KBM-7 (cell line): ENCODE results near the gene FXN.
A peak's percentile ranks its signal among the peaks of the same experiment; 100 is the strongest.

Source experiments
- DNase-seq: peaks from one replicate; pipeline ENCODE4 v3.0.0-alpha.2; 2015
- in situ Hi-C: fragments of 300-500 bp; cut with MboI; formaldehyde crosslinking; loops from 2 replicates; pipeline ENCODE4 v1.14.3; 2020; ENCODE audit warnings: low sequenced_read_pairs, low pct_unique_long_range_greater_than_20kb, mixed read lengths

The FXN gene

GRCh38 chr9:69121155-69122081, 85.9 kb downstream of the FXN start:
- peak; percentile 72 for DNase-seq
- in situ Hi-C loops: no loop called here

GRCh38 chr9:69122082-69122548, 86.6 kb downstream of the FXN start:
- in situ Hi-C loops: no loop called here
- peak; percentile 72 for DNase-seq

DNA sequence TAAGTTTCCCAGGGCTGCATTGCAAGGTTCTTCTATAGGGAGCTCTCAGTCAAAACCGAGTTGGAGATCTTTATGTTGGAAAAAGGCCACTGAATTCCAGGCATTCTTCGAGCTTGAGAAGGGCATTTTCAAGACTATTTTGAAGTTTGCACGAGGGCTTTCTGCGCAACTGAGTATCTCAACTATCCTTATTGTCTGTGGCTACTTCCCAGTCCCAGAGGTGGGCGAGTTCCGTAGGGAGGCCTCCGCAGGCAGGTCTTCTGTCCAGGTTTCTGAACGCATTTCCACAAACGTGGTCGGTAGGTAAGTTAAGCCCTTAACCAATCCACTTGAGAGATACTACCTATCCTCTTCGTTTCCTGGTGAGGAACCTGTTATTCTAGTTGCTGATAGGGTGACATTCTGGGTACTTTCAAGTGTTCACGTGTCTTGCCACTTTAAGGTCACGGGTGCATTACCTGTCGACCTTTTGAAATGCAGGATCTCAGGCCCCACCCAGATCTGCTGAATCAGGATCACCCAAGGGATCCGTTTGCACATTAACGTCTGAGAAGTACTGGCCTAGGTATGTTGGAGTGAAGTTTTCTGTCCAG, 87.1 kb downstream of the FXN start:
- peak; percentile 39 for DNase-seq
- in situ Hi-C loops: no loop called here

DNA sequence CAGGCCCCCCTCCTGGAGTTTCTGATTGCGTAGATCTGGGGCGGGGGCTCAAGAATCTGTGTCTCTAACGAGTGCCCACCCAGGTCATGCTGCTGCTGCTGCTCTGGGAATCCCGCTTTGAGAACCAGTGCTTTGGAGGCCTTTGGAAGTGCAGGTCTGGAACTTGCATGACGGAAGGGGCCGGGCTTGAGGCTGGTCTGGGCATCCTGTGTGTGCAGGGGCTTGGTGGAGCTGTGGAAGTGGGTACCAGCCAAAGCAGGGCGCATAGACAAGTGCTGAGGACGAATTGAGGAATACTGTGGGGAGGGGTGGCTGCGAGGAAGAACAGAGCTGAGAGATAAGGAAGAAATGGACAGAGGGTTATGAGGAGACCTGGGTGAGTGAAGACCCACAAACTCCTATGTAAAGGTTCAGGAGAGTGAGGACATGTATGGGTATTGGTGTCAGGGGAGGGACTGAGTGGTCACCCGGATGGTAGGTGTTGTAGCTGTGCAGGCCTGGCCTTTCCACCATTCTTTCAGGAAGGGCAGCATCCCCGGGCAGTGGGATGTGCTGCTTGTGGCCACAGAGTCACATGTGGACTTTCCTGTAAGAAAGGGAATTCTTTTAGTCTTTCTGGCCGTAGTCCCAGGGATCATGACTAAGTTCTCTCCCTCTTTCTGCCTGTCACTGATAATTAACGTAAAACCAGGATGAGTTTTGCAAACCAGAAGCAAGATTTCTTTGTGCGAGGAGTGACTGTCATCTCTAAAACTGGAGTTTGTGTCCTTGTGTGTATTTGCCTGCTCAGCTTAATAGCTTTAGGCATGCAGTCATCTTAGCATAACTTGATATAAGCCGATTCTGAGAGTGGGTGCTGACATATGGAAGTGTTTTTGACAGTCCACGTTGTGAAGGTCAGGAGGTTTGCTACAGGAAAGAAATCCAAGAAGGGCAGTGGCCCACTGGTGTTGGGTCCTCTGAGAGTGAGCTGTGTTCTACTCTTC, 95.2 kb downstream of the FXN start:
- DNase-seq: no peak
- in situ Hi-C loops: no loop called here

DNA sequence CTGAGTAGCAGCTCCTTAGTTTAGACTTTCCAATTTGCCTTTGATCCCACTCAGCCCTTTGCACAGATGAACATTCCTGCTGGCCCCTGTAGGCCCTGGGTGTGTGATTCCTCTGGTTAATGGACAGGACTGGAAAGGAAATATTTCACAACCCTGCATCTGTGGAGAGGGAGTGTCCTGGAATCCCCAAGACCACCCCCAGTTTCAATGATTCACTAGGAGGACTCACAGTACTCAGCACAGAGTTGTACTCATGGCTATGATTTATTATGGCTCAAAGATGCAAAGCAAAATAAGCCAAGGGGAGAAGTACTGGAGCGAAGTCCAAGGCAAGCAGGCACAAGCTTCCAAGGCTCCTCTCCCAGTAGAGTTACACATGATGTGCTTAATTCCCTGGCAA, 96.1 kb downstream of the FXN start:
- in situ Hi-C loops: no loop called here
- no peak for DNase-seq

- in situ Hi-C loops: no loop called here
- no peak for DNase-seq
Measured at GRCh38 chr9:69132361-69132760, 96.8 kb downstream of the FXN start.

- in situ Hi-C loops: no loop called here
- no peak for DNase-seq
Measured at GRCh38 chr9:69134412-69134811, 98.9 kb downstream of the FXN start.

DNA sequence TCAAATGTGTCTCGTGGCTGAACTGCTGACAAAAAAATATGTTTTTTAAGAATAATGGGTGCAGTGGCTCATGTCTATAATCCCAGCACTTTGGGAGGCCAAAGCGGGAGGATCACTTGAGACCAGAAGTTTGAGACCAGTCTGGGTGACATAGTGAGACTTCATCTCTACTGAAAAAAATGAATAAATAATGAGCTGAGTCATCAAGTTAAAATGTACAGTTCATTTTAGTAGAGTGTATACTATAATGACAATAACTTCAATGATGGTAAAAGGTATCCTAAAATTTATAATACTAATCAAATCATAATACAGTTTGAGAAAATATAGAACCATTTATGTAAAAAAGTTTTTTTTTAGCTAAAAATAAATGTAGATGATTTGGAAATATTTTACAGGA, 100.6 kb downstream of the FXN start:
- in situ Hi-C loops: no loop called here
- DNase-seq: no peak

DNA sequence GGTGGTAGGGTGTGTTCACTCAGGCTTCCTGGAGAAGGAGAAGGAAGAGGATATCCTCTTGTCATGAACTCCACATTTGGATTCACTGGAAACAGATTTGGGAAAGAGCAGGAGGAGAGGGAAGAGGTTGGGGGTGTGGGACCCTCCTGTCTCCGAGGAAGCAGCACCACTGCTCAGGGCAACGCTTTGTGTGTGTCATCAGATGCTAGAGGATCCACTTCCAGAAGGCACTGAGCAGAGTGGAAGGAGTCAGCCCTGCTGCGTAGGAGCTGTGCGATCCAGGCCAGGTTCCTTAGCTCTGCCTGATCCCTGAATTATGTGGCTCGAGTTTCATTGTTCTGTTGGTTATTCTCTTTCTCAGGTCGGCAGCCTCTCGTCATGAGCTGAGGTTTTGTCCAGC, 101.2 kb downstream of the FXN start:
- in situ Hi-C loops: no loop called here
- DNase-seq: no peak

DNA sequence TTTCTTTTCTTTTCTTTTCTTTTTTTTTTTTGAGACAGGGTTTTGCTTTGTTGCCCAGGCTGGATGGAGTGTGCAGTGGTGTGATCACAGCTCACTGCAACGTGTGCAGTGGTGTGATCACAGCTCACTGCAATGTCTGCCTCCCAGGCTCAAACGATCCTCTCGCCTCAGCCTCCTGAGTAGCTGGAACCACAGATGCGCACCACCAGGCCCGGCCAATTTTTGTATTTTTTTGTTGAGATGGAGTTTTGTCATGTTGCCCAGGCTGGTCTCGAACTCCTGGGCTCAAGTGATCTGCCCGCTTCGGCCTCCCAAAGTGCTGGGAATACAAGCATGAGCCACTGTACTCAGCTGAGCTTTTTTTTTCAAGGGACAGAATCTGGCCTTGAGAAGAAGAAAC, 101.8 kb downstream of the FXN start:
- in situ Hi-C loops: no loop called here
- DNase-seq: no peak

- DNase-seq: no peak
- in situ Hi-C loops: no loop called here
Measured at GRCh38 chr9:69139596-69139995, 104.0 kb downstream of the FXN start.

GRCh38 chr9:69140123-69140735, 104.7 kb downstream of the FXN start:
- in situ Hi-C loops: no loop called here

DNA sequence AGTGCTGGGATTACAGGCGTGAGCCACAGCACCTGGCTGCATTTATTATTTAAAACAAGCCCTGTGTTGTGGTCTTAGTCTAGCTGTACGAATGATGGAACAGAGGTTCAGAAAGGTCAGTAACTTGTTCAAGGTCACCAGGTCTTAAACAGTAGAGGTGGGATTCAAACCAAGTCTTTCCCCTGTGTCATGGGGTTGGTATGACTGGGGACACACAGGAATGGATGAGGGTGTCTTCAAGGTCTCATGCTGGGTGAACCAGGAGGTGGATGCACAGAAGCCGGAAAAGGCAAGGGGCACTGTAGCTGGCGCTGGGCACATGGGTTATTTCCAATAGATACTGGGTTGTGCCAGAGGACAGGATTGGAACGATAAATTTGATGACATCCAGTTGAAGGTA, 106.3 kb downstream of the FXN start:
- DNase-seq: no peak
- in situ Hi-C loops: no loop called here

More at GRCh38 chr9:69140123-69140735, 104.7 kb downstream of the FXN start:
- DNase-seq: no peak

- DNase-seq: no peak
- in situ Hi-C loops: no loop called here
Measured at GRCh38 chr9:69143291-69143690, 107.7 kb downstream of the FXN start.

GRCh38 chr9:69145144-69145715, 109.7 kb downstream of the FXN start:
- in situ Hi-C loops: no loop called here
- DNase-seq: no peak

DNA sequence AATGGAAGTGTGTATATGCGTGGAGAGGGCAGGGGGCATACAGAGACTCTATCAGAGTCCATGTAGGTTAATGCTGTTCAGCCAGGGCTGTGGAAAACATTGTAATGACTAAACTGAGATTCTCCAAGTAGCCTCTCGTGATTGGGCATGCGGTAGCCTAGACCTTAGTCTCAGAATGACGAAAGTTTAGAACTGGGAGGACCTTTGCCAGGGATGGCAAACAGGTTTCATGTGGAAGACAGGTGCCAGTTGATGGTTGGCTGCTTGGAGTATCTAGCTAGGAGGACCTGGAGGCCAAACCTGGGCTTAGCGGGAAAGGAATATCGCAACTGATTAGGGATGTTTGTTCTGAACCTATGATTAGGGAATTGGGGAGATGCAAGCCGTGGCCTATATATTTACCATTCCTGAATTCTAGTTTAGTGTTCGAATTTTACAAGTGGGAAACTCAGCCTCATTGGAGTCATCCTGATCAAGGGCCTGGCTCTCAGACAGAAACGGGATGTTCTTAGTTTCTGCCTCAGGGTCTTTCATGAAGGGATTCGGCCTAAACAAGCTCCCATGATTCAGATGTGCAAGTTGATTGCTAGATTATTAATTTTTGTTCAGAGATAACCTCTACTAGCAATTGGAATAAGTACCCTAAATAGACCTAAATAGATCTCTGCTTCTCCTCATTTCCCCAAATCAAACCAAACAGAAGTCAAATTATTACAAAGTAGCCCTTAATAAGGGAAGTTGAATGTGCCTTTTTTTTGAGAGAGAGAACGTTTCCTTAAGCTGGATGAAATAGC, 111.7 kb downstream of the FXN start:
- in situ Hi-C loops: no loop called here
- no peak for DNase-seq

- in situ Hi-C loops: no loop called here
Measured at GRCh38 chr9:69149321-69149807, 113.8 kb downstream of the FXN start.

More at GRCh38 chr9:69149321-69149807, 113.8 kb downstream of the FXN start:
- peak; percentile 45 for DNase-seq
